ENCODE measurements around the gene SPOCK1. TPM values are rescaled to one million over a fixed set of nuclear protein-coding genes. Genes with fewer than 3 reads are reported as not detected.

The SPOCK1 gene
- total RNA-seq, 1 experiment from 2014 or later = 0.27 TPM

- H4K20me1 ChIP-seq (ENCODE audit: insufficient read depth) = no peaks in the 10 kb centered on the region
- intact Hi-C loops (cut with micrococcal nuclease) = no loop called here
- no peak for ATAC-seq
- CTCF ChIA-PET = no interaction called here
- H3K27ac ChIP-seq (ENCODE audit: low read depth, low read length) = no peak overlapping the region
- no peaks in the 10 kb centered on the region for H3K4me1 ChIP-seq (ENCODE audit: control insufficient read depth in 1 of 2, insufficient read depth in 2 of 2, low read length in 2 of 2)
- H3K36me3 ChIP-seq (ENCODE audit: control insufficient read depth in 1 of 2, insufficient read depth in 2 of 2, low read length in 2 of 2) = no peaks in the 10 kb centered on the region
- BruUV-seq (replicated peaks) = no TSS peak
- H3K9me3 ChIP-seq (ENCODE audit: control insufficient read depth in 1 of 2, insufficient read depth in 1 of 2, low read depth in 1 of 2, low read length in 2 of 2) = no peaks in the 10 kb centered on the region
- no peaks in the 10 kb centered on the region for H3K79me2 ChIP-seq (ENCODE audit: insufficient read depth, low read length)
- TF ChIP-seq SP1 (IDR thresholded peaks at IDR 0.05; ENCODE audit: low read depth) (no peak), POLR2AphosphoS5 (IDR thresholded peaks at IDR 0.05; ENCODE audit: low read depth, low read length) (no peak), CBX3 (IDR thresholded peaks at IDR 0.05; ENCODE audit: low read depth) (no peak), RAD21 (IDR thresholded peaks at IDR 0.05; ENCODE audit: low read depth) (no peak), JUND (IDR thresholded peaks at IDR 0.05) (no peak), ELF1 (IDR thresholded peaks at IDR 0.05; ENCODE audit: borderline replicate concordance, low read depth) (no peak), CTCF (IDR thresholded peaks at IDR 0.05 in 2 of 3, conservative IDR thresholded peaks at IDR 0.05 in 1 of 3; ENCODE audit: borderline replicate concordance in 1 of 3, insufficient read depth in 1 of 3, low read depth in 2 of 3, low read length in 2 of 3) (no peak), EZH2 (IDR thresholded peaks at IDR 0.05) (no peak), FOSL1 (IDR thresholded peaks at IDR 0.05; ENCODE audit: low read depth) (no peak), POLR2A (IDR thresholded peaks at IDR 0.05; ENCODE audit: borderline replicate concordance, extremely low read depth, insufficient read depth, insufficient read length) (no peak), MAX (IDR thresholded peaks at IDR 0.05) (no peak), CEBPB (IDR thresholded peaks at IDR 0.05; ENCODE audit: low read depth) (no peak)
- no peaks in the 10 kb centered on the region for H3K9me2 ChIP-seq (ENCODE audit: insufficient read depth)
- POLR2A ChIA-PET = no interaction called here
- H3K27me3 ChIP-seq (ENCODE audit: insufficient read depth, low read length) = peaks cover 55% of the 10 kb centered on the region
- RAD21 ChIA-PET (ENCODE audit: low non-redundant PET in 1 of 2, low total read pairs in 2 of 2, uncharacterized antibody in 2 of 2, unreplicated experiment in 2 of 2) = no interaction called here
- no peak overlapping the region for H3K9ac ChIP-seq (ENCODE audit: low read length)
- no peak for DNase-seq (ENCODE audit: low read depth, low spot score)
- H2AFZ ChIP-seq (ENCODE audit: low read depth, low read length, poor library complexity, severe bottlenecking) = no peak overlapping the region
- H3K4me3 ChIP-seq (replicated peaks in 1 of 2; ENCODE audit: low read depth in 1 of 2, low read length in 2 of 2) = no peak overlapping the region
- H3K4me2 ChIP-seq (ENCODE audit: low read length) = no peak overlapping the region
Measured at GRCh38 chr5:137372016-137372772, 126.9 kb downstream of the SPOCK1 start.

Measured in HCT116 (cell line).